ENCODE results near the gene RNF8.

DNA sequence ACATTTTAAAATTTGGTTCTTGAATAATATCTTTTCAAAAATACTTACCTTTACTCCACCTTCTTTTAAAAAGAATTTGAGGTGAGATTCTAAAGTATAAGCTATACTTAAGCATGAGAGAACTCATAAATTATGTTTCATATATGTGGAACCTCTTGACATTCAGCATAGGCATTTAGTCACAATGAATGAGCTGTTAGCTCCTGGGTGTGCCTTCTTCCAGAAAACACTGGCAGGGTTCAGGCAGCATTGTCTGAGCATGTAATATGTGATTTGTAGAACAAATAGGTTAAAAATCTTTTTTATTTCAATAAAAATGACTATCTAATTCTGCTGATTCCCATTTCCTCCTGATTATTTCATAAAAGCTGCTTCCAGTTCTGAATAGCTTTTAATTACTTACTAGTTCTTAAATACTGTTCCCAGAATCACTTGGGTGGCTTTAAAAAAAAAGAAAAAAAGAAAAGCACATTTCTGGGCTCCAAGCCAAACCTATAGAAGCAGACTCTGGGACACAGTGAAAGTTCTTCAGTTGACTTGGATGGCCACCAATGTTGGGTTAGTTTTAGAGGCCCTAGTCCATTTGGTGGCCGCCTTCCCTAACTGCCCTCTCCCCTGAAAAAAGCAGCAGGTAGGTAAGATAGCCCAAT, 20.2 kb downstream of the RNF8 start:
- TF ChIP-seq CTCF (IDR thresholded peaks at IDR 0.05; ENCODE audit: poor library complexity): no peak
- TF ChIP-seq EZH2 (IDR thresholded peaks at IDR 0.05; ENCODE audit: borderline replicate concordance): no peak
- TF ChIP-seq EZH2phosphoT487 (IDR thresholded peaks at IDR 0.05; ENCODE audit: low read depth, severe bottlenecking, unreplicated experiment): no peak

Measured in hepatocyte (in vitro differentiated cells).